Brain pericyte (primary cell): ENCODE results near the gene TBX2.

Source experiments
- DNase-seq: peaks from one replicate; pipeline ENCODE4 v3.0.0-alpha.2; 2012; ENCODE audit warnings: low read depth, low spot score

The TBX2 gene

GRCh38 chr17:61368832-61369450, 30.7 kb upstream of the TBX2 start:
- no peak for DNase-seq

DNA sequence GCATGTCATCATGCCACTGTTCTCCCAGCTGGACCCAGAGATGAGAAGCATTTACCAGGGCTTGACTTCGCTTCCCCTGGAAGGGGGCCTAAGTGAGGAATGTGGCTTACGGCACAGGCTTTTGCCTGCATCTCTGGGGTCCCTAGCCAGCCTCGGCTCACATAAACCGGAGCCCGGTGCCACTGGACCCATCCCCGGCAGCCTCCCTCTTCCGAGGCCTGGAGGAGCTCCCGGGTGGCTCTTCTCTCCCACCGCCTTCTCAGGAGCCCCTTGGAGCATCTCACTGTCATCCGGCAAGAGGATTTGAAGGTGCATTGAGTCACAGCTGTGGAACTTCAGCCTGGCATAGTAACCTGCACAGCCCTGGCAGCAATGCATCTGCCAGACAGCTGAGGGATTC, 29.9 kb upstream of the TBX2 start:
- DNase-seq = no peak

DNA sequence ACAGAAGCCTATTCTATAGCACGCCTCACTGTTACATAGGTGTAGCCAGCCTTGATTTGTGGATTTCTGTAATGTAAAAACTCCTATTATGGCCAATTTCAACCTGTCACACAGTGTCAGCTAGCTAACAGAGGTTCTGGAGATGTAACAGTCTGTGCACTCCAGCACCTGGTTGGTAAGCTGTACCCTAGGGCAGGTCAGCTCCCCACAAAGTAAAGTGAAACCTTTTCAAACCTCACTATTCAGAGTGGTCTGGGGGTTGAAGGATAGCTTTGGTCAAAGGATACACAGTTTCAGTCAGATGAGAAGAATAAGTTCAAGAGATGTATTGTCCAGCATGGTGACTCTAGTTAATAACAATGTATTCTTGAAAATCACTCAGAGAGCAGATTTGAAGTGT, 28.5 kb upstream of the TBX2 start:
- DNase-seq = no peak

DNA sequence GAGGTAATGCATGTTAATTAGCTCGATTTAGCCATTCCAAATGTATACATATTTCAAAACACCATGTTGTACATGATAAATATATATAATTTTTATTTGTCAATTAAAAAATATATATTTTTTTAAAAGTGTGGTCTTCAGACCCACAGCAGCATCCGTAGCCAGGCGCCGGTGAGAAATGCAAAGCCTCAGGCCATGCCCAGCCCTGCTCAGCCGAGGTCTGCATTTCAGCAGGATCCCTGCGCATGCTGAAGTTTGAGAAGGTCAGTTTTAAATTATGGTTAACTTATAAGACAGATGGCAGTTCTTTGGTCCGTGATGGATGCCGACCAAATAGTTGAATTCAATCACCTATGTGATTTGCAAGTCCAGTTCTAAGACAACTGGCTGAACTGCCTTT, 28.0 kb upstream of the TBX2 start:
- DNase-seq = no peak

DNA sequence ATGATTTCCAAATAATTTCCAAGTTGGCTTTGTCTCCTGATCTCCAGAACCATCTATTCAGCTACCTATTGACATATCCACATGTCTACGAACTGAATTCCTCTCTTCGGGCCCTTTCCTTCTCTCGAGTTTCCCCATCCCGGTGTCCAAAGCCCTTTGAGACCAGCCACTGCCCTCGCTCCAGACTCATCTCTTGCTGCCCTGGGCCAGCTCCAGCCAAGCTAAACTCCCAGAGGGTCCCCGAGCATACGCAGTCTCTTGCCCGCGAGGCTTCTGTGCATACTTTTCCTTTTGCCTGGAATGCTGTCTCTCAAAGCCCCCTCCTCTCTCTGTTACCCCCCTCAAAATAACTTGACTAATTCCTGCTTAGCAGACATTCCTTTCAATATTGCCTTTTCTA, 27.2 kb upstream of the TBX2 start:
- no peak for DNase-seq

DNA sequence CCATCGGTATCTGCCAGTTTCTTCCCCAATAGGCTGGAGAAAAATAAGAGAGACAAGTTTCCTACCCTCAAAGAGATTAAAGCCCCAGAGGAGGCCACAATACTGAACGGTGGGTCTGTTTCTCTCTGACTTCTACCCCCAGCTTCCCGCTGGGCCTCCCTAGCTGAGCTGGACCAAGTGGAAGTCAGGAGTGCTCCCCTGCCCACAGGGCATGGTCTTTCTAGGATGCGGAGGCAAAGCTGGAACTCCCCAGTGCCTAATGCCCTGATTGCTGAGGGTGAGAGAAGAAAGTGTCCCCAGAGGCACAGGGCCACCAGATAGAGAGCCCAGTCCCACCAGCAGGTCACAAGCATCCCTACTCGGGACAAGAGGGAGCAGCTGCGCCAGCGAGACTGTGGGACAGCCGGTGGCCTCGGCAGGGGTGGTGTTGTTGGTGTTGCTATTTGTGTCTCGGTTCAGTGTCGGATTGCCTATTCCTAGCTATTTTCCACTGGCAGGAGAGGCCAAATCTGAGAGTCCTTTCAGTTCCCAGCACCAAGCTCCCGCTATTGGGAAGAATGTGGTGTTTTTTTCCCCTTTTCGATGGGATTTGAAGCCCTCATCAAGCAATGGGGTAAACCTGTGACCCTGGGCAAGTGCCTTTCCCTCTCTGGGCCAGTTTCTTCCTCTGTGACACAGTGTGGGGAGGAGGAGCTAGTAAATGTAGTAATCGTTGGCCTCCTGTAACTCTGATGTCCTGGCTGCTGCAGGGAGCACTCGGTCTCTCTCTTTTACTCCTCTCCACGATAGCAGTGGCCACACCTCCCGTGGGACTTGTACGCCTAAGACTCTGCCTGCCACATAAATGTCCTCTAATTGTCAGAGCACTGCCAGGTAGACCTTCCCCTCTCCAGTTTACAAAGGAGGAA, 22.5 kb upstream of the TBX2 start:
- no peak for DNase-seq

DNA sequence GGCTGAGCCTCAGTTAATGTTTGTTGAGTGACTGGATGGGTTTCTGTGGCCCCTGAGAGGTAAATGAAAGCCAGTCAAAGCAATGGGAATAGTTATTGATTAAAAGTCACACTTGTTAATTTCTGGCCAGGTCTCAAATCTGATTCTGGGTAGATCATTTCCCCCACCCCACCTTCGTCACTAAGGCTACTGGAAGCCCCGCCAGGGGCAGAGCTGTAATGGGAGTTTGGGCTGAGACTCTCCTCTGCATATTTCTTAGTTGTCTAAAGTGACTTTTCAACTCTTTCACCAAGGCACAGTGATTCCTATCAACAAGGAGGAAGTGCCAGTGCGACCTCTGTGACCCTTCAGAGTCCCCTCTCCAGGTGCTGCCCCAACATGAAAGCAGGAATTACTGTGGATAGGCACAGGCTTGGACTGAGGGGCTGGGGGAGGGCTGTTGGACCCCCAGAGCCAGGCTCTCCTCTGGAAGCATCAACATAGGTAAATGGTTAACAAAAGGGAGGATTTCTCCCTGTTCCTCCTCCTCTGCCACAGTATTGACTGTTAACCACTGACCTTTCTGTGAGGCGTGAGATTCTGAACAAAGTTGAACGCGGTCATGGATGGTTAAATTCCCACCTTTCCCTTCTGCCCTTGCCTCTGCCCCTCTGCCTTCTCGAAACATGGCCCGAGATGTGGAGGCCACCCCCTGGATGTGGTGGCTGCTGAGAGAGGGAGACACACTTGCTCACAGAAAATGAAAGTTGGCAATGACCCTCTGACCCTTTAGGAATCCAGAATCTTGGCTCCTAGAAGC, 20.8 kb upstream of the TBX2 start:
- no peak for DNase-seq

- no peak for DNase-seq
Observed at GRCh38 chr17:61379457-61380216, 20.0 kb upstream of the TBX2 start.

GRCh38 chr17:61380217-61380835, 19.3 kb upstream of the TBX2 start:
- DNase-seq = no peak

DNA sequence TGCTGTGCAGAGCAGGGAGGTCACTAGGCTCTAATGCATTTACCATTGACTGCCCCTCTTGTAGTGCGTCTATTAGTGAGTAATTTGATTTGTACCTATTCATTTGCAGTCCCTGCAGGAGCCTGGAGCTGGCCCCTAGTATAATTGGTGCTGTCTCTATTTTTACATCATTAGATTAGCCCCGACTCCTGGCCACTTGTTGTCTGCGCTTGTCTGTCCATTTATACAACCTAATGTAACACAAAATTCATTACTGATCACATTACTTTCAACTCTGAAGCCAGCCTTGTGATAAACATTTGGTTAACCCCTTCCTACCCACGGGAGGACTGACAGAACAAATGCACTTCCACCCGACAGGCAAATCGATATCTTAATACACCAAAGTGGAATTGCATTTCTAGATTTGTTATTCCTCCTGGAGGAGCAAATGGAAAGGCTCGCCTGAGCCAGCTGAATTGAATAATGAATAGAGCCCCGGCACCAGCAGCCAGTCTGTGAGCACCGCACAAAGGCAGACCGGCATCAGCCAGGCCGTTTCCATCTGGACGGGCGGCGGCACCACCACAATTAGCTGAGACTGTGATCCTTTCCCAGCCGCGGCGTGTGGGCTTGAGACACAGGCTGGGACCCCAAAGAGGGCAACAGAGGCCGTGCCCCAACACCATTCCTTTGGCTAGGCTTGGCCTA, 18.7 kb upstream of the TBX2 start:
- DNase-seq = no peak

- DNase-seq = no peak
Observed at GRCh38 chr17:61381537-61381936, 18.1 kb upstream of the TBX2 start.

- DNase-seq = no peak
Observed at GRCh38 chr17:61382796-61383688, 16.6 kb upstream of the TBX2 start.

DNA sequence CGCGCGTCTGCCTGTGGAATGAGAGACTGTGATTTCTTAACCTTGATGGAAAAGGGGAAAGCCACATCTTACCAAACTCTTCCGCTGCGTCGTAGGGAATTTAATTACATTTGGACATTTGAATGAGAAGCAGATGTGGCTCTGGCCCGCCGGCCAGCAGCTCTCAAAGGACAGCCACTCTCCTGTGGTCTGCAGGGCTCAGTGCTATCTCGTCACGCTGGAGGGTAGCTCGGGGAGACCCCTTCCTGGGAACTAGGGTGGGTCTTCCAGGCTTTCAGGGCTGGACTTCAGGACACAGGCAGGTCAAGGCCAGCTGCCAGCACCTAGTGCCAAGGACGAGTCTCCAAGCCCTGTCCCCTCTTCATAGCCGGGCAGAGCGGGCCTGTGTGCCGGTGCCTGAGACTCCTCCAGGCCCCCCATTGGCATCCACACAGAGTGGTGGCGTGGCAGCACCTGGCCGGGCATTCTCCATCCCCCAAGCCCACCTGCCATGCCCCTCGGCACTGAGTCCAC, 15.9 kb upstream of the TBX2 start:
- no peak for DNase-seq

DNA sequence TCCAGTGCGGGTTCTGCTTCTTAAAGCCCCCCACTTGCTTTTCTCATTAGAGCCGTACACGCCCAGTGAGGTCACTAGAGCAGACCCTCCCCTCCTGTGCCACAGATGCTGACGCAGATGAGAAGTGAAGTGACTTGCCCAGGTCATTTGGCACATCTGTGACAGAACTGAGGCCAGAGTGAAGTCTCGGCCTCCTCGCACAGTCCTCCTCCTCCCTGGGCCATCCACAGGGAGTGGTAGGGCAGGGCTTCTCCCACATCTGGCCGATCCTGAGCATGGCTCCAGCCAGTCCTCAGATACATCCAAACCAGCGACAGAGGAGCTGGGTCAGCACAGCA, 15.3 kb upstream of the TBX2 start:
- no peak for DNase-seq

GRCh38 chr17:61384692-61385576, 14.7 kb upstream of the TBX2 start:
- DNase-seq = no peak

DNA sequence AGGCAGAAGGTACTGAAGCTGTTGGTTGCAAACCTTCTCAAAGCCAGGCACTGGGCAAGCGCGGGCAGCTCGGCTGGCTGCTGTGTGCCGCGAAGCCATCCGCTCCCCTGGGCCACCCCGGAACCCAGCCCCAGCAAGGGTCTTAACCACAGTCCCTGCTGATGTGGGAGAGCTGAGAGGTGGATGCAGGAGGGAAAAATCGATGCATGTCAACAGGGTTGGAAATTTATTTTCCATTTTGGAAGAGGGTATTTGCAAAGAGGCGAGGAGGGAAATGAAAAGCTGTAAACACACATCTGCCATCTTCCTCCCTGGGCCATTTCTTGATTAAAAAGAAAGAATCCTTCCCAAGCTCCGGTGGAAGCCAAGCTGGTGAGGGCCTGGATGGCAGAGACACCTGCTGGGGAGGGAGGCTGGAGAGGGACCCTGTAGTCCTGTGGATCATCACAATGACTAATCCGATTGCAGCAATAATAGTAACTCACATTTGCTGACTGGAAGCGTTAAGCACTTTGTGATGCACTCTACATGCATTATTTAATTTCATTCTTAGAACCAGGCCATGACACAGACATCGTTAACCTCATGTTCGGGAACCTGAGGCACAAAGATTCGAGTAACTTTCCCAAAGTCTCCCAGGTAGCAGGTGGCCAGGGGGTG, 13.9 kb upstream of the TBX2 start:
- DNase-seq = no peak

GRCh38 chr17:61386251-61386650, 13.4 kb upstream of the TBX2 start:
- no peak for DNase-seq

GRCh38 chr17:61387011-61387410, 12.6 kb upstream of the TBX2 start:
- no peak for DNase-seq
